ENCODE measurements around the gene GYG2.

Gene GYG2

GRCh38 chrX:2817036-2817435 lies 11.7 kb upstream of the GYG2 start:
- no peak for DNase-seq (ENCODE audit: low read depth)

GRCh38 chrX:2819345-2820135 lies 9.2 kb upstream of the GYG2 start:
- DNase-seq (ENCODE audit: low read depth): no peak

- no peak for DNase-seq (ENCODE audit: low read depth)
These were observed 8.5 kb upstream of the GYG2 start for GRCh38 chrX:2820136-2820771.

GRCh38 chrX:2823795-2824386 lies 4.8 kb upstream of the GYG2 start:
- no peak for DNase-seq (ENCODE audit: low read depth)

GRCh38 chrX:2824886-2825285 lies 3.8 kb upstream of the GYG2 start:
- no peak for DNase-seq (ENCODE audit: low read depth)

GRCh38 chrX:2828959-2829411 lies 255 bp downstream of the GYG2 start:
- no peak for DNase-seq (ENCODE audit: low read depth)

GRCh38 chrX:2829469-2830246 lies 928 bp downstream of the GYG2 start:
- DNase-seq (ENCODE audit: low read depth): no peak

- no peak for DNase-seq (ENCODE audit: low read depth)
These were observed 2.9 kb downstream of the GYG2 start for GRCh38 chrX:2831471-2832228.

GRCh38 chrX:2837961-2838360 lies 9.2 kb downstream of the GYG2 start:
- DNase-seq (ENCODE audit: low read depth): no peak

- no peak for DNase-seq (ENCODE audit: low read depth)
These were observed 12.2 kb downstream of the GYG2 start for GRCh38 chrX:2840961-2841360.

- DNase-seq (ENCODE audit: low read depth): no peak
These were observed 12.8 kb downstream of the GYG2 start for GRCh38 chrX:2841537-2841936.

- DNase-seq (ENCODE audit: low read depth): no peak
These were observed 18.3 kb downstream of the GYG2 start for GRCh38 chrX:2846992-2847391.

- DNase-seq (ENCODE audit: low read depth): no peak
These were observed 20.2 kb downstream of the GYG2 start for GRCh38 chrX:2848871-2849301.

GRCh38 chrX:2854918-2855317 lies 26.2 kb downstream of the GYG2 start:
- no peak for DNase-seq (ENCODE audit: low read depth)

- DNase-seq (ENCODE audit: low read depth): no peak
These were observed 27.0 kb downstream of the GYG2 start for GRCh38 chrX:2855761-2856160.

- no peak for DNase-seq (ENCODE audit: low read depth)
These were observed 28.8 kb downstream of the GYG2 start for GRCh38 chrX:2857566-2857965.

GRCh38 chrX:2859197-2859797 lies 30.6 kb downstream of the GYG2 start:
- DNase-seq (ENCODE audit: low read depth): no peak

- DNase-seq (ENCODE audit: low read depth): no peak
These were observed 33.7 kb downstream of the GYG2 start for GRCh38 chrX:2862404-2862803.

- no peak for DNase-seq (ENCODE audit: low read depth)
These were observed 34.9 kb downstream of the GYG2 start for GRCh38 chrX:2863646-2864045.

- DNase-seq (ENCODE audit: low read depth): no peak
These were observed 38.5 kb downstream of the GYG2 start for GRCh38 chrX:2867206-2867605.

GRCh38 chrX:2870650-2871049 lies 41.9 kb downstream of the GYG2 start:
- DNase-seq (ENCODE audit: low read depth): no peak

All from activated gamma-delta T cell treated with anti-CD3 and anti-CD28 coated beads, Interleukin-2, amount 50 U/mL, for 16 hours (primary cell).